Kidney epithelial cell (primary cell): ENCODE results near the gene IPCEF1. TPM values are rescaled to one million over a fixed set of nuclear protein-coding genes. Genes with fewer than 3 reads are reported as not detected.

Experiments
- DNase-seq: peaks from one replicate; pipeline ENCODE4 v3.0.0-alpha.2; 2010; ENCODE audit warnings: low read depth
- H3K27me3 ChIP-seq: 2 replicates; pipeline ENCODE4 v1.6.0; 2011; ENCODE audit warnings: low read length; ENCODE audit not compliant: control insufficient read depth, insufficient read depth
- H3K36me3 ChIP-seq: 2 replicates; pipeline ENCODE4 v1.5.1; 2011; ENCODE audit warnings: low read length; ENCODE audit not compliant: control insufficient read depth, insufficient read depth
- H3K4me3 ChIP-seq: 2 replicates; pipeline ENCODE4 v1.5.1; 2011; ENCODE audit warnings: low read depth, mild to moderate bottlenecking, control low read depth, low read length
- CTCF ChIP-seq: IDR thresholded peaks from 2 replicates; pipeline ENCODE4 v1.5.1; 2011; ENCODE audit warnings: mild to moderate bottlenecking, moderate library complexity, low read length, control low read depth, inconsistent platforms; ENCODE audit not compliant: insufficient read depth, poor library complexity, severe bottlenecking
- total RNA-seq: library from RNA; depleted of rRNA; stranded (reverse); fragments of >200 nt; gene quantifications from 2 replicates; pipeline ENCODE4 v1.2.3, GENCODE V29; 2015

Gene IPCEF1
- total RNA-seq, 1 donor from 2014 or later: 1.0 TPM

GRCh38 chr6:154388803-154389202 lies 32.2 kb upstream of the IPCEF1 start:
- H3K27me3 ChIP-seq: no peaks in the 10 kb centered on the region
- no peak for DNase-seq
- H3K36me3 ChIP-seq: no peaks in the 10 kb centered on the region
- H3K4me3 ChIP-seq: no peak overlapping the region
- no peak for TF ChIP-seq CTCF

DNA sequence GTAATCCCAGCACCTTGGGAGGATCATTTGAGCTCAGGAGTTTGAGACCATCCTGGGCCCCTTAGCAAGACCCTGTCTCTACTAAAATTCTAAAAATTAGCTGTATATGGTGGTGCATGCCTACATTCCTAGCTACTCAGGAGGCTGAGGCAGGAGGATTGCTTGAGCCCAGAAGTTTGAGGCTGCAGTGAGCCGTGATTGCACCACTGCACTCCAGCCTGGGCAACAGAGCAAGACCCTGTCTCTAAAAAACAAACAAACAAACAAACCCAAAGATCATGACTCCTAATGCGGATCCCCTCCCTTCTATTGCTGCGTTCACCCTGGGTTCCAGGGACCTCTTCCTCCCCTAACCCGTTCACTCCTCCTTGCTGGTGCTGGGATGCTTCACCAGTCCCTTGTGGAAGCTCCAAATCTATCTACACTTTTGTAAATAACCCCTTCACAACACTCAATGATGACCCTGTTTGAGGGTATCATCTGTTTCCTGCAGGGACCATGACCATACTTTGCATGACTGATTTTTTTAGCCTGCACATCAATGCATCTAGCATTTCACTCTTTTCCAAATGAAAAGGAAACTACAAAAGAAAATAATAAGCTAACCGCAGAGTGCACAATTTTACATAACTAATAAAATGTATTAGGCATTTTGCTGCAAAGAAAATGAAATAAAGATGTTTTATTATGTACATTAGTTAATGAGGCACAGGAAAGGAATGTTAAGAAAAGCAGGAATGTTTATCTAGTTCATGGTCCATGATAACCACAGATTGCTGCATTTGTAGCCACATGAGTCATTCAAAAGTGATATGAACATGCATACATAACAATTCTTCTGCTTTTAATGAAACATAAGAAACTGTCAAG lies 30.5 kb upstream of the IPCEF1 start:
- Histone ChIP-seq H3K27me3 (no peaks in the 10 kb centered on the region), H3K4me3 (no peak overlapping the region), H3K36me3 (no peaks in the 10 kb centered on the region)
- TF ChIP-seq CTCF: no peak
- peak; percentile 76 for DNase-seq

DNA sequence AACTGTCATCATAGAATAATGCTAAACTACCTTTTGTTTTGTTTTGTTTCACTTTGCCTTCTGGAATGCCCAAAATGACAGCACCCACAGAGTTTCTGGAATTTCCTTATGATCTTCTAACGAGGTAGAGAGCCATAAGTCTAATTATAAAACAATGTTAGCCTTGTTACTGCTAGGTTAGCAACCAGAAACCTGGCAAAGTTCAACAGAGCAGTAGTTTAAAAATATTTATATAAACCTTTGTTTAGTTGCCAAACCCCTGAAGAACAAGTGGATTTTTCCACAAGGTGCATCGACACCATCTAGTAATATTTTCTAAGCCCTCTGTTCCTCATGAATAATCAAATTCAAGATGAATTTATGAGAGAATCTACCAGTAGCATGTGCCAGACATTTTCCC lies 27.6 kb upstream of the IPCEF1 start:
- H3K36me3 ChIP-seq: no peaks in the 10 kb centered on the region
- no peak for DNase-seq
- H3K4me3 ChIP-seq: no peak overlapping the region
- H3K27me3 ChIP-seq: no peaks in the 10 kb centered on the region
- TF ChIP-seq CTCF: no peak

DNA sequence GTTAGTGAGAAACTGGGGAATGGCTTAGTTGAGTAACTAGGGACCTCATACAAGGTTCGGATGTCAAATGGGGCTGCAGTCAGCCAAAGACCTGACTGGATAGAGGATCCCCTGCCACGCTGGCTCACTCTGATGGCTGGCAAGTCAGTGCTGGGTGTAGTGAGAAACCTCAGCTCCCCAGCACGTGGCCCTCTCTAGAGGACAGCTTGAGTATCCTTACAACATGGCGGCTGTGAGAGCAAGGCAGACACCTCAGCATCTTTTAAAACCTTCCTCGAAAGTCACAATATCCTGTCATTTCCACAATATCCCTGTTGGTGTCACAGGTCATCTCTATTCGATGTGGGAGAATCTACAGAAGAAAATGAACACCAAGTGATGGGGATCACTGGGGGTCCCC lies 26.7 kb upstream of the IPCEF1 start:
- Histone ChIP-seq H3K4me3 (no peak overlapping the region), H3K27me3 (no peaks in the 10 kb centered on the region), H3K36me3 (no peaks in the 10 kb centered on the region)
- TF ChIP-seq CTCF: no peak
- DNase-seq: no peak

DNA sequence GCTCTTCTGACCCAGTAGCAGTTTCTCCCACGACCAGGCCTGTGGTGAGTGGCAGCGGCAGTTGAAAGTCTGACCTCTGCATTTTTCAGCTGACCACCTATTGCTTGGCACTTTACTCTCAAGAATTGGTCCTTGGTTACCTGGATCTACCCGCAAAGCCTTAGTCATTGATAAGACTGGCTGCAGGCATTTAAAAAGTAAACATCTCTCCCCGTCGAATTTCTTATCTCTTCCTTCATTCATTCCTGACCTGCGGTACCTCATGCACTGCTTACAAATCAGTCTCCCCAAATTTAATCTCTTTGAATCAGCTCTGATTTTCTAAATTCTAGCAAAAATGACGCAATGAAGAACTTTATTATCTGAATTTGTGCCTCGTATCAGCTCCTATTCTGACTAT lies 26.1 kb upstream of the IPCEF1 start:
- no peak for TF ChIP-seq CTCF
- H3K36me3 ChIP-seq: no peaks in the 10 kb centered on the region
- DNase-seq: no peak
- no peaks in the 10 kb centered on the region for H3K27me3 ChIP-seq
- H3K4me3 ChIP-seq: no peak overlapping the region

- H3K27me3 ChIP-seq: no peaks in the 10 kb centered on the region
- no peak overlapping the region for H3K4me3 ChIP-seq
- no peaks in the 10 kb centered on the region for H3K36me3 ChIP-seq
- DNase-seq: no peak
- TF ChIP-seq CTCF: no peak
Measured at GRCh38 chr6:154381548-154381947, 24.9 kb upstream of the IPCEF1 start.
